SKM-1 (cell line): ENCODE data around the gene POLA1.

ENCODE experiments used
- DNase-seq: peaks from one replicate; lab custom pipeline; 2025; ENCODE audit not compliant: unreplicated experiment; lab: John Stamatoyannopoulos, UW

The POLA1 gene

DNA sequence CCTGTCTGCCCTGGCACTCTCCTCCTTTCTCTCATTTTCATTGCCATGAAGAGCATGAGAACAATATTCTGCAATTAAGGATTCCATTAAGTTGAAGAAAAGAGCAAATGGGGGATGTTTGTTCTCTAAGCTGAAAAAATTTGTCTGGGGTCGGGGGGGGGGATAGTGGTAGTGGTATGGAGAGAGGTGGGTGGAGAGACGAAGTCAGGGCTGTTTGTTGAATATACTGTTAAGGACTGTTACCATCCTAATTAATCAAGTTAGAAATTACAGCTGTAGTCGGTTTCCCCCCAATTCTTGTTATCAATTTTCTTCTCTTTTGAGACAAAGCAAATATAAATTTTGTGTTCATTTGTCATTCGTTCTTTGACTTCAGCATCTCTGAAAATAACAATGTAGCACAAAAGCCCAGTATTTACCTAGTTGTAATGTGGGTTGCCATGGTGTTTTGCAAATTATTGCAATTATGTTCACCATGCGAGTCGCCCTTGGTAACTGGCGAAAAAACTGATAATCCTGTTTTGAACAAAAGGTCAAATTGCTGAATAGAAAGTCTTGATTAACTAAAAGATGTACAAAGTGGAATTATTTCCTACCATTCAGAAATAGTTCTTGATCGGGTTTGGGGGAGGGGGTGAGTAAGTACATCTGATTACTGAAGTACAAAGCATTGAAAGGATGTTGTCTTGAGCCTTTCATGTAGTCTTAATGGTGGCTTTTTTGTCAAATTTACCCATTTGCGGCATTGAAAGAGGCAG is 183.0 kb downstream of the POLA1 start:
- DNase-seq, result no peak

DNA sequence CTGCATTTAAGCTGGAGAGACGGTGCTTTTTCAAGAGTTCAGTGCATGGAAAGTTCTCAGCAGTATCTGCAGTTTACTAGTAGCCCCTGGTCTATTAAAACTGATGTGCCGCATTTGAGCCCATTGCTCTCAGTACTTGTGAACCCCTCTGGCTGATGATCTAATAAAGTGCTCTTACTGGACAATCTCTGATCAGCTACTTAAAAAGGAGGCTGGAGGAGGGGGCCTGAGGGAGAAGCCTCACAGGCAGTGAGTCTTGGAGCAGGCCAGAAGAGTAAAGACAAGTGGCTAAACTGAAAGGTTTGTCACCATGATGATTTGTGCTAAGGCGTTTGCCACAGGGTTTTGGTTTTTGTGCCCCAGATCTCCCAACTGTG is 183.6 kb downstream of the POLA1 start:
- DNase-seq, result no peak

DNA sequence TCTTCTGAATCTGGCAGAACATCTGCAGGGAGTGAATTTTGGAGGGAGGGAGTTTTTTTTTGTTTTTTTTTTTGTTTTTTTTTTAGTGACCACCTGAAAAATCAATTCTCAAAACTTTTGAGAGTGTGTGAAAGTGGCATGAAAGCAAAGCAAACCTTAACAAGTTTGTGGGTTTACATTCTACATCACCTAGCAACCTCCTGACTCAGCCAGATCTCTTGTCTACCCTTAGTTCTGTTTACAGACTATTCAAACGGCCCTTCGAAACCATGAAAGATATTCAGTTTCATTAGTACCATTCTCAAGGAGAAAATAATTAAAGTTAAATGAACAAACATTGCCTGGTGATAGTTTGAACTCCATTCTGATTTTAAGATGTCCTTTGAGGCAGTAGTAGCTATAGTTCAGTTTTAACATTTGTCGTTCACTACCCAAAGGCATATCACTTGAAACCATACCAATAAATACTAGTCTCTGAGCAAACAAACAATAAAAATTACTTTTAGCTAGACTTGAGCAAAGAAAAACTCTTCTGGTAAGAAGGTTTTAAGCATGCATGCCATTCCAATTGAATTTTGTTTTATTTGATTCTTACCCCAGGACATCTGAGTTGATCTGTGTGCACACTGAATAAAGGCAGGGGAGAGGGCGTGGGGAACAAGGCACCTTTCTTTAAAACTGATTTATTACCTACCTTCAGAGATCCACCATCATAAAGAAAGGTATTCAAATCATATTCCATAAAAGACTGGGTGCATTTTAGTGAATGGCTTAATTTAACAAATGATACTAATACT is 184.3 kb downstream of the POLA1 start:
- no peak for DNase-seq

DNA sequence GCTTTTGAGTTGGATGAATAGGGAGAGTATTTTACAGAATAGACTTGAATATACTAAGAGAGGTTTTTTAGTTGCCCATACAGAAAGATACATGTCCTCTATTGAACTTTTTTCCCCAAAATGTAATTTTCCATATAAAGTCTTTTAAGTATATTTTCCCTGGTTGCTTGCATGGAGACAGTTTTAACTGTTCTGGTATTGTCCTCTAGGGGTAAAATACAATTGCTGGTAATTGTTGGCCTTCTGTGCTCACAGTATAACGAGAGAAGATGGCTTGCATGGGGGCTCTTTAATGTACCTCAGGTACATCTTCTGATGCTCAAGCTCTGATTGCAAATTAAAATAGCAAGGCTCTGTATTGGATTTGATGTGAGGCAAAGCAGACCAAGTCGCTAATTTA is 186.0 kb downstream of the POLA1 start:
- no peak for DNase-seq

DNA sequence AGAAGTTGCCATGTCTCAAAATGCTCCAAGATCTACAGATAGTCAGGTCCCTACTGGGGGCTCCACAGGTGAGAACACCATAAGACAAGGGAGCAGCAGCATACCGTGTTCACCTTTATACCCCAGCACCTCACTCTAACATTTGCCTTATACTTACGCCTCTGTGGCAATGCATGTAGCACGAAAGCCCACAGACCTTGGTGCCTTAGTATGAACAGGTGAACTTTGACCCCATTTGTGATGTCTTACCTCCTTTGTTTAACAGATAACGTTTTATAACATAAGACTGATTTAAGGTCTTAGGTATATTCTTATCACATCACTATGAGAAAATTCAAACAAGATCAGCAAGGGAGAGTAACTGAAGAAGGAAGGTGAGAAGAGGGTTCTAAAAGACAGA is 193.2 kb downstream of the POLA1 start:
- DNase-seq, result no peak

DNA sequence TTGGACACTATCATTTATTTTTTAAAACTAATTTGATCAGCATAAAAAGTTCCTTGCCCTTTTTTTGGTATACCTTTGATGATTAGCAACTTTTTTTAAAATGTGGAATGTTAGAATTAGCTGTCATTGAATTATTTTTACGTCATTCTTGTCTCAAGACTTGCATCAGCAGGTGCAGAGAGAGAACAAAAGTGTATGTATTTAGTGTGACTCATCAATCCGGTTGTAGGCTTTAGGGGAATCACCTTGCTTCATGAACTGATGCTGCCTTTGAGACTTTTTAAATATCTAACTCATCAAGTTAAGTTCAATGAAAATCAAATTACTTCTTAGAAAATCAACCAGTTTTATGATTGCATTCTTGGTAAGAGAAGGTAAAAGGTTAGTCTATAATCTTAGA is 197.0 kb downstream of the POLA1 start:
- no peak for DNase-seq

DNA sequence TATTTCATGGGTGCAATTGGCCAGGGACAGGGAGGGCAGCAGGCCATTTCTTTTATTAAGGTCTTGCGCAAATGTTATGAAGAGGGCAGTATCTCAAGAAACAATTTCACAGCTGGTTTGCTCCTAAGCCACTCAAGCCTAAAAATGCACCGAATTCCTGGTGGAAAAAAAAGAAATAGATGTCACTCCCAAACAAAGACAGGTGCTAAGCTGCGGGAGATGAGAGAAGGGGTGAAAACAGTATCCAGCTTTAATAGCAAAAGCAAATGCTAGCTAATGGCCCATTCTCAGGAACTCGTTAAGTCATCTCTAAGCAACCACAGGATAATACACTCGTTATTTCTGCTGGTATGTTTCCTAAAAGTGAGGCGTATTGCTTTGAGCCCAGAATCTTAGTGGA is 205.7 kb downstream of the POLA1 start:
- DNase-seq, result no peak

DNA sequence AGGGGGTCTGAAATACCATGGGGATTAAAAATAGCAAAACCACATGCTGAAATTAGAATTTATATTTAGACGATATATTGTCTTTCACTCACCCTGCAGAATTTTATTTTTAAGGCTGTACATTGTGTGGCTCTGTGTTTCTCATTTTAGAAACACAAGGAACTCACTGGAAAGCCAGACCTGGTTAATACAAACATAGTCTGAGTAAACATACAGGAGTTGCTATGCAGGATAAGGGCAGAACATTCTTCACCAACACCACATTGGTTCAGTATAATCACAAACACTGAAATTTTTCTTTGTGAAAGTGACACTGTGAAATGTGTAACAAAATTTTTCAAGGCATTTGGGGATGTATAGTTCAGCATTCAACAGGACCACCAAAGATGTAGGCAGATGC is 206.5 kb downstream of the POLA1 start:
- no peak for DNase-seq

DNA sequence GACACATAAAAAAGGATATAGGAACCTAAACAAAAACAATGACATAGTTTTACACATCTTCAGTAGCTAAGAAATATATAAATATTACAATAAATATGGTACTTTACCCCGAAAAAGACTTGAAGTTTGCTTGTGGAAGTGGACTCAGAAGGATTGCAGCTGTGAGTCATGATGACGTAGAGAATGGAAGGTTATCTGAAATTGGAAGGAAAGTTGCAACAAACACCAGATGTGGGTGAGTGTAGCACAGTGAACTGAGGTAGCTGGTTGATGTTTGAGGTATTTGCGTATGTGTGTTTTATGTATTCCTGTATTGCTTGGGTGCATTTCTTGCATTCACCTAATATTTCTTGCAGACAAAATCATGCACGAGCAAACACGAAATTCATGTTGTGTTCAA is 209.1 kb downstream of the POLA1 start:
- DNase-seq, result no peak

DNA sequence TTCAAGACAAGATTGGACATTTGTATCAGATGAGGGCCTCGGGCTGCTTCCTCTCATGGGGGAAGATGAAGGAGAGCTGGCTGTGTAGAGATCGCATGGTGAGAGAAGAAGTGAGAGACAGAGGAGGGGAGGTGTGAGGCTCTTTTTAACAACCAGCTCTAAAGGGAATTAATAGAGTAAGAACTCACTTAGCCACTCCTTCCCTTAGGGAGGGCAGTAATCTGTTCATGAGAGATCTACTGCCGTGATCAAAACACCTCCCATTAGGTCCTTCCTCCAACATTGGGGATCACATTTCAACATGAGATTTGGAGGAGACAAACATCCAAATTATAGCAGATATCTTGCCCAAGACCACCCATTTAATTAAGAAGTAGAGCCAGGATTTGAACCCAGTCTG is 225.0 kb downstream of the POLA1 start:
- DNase-seq, result no peak

DNA sequence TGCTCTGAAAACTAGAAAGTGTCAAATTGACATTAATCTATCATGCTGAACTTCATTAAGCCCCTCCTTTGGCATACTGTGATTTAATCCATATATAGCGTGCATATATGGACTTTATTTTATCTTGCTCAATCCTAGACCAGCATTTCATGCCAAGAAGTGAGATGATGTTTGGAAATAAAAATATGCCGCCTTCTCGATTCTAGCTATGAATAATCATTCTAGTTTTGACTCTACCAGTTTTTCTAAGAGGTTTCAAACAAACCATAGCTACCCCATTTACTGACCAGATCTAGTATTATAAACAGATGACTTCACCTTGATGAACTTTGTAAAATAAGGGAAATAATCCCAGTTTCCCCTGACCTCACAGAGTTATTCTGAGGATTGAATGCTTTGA is 227.1 kb downstream of the POLA1 start:
- no peak for DNase-seq

DNA sequence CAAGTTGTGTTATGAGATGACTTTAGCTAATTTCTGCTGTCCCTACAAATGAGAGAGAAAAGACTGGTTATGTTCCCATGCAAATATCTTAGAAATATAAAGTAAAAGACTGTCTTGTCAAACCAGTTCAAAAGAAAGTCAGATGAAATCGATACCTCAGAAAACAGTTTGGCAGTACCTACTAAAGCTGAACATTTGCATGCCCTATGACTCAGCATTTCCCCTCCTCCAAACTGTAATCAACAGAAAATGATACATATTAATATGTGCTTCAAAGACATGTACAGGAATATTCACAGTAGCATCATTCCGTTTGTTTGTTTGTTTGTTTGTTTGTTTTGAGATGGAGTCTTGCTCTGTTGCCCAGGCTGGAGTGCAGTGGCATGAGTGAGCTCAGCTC is 231.7 kb downstream of the POLA1 start:
- DNase-seq, result no peak

DNA sequence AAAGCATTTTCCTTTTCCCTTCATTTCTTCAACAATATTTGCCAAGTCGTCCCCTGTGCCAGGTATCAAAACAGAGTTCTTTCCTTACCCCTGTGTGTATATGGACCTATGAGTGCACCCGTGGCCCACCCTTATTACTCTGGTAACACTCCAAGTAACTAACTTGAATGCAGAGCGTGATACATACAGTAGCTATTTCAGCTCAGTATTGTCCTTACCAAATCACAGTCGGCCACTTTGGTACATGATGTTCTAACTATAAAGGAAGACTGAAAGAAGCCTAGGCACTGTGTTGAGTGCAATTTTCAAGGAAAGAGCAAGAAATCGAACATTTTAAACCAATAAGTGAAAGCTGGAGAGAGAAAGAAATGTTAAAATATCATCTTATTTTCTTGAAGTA is 233.7 kb downstream of the POLA1 start:
- no peak for DNase-seq

DNA sequence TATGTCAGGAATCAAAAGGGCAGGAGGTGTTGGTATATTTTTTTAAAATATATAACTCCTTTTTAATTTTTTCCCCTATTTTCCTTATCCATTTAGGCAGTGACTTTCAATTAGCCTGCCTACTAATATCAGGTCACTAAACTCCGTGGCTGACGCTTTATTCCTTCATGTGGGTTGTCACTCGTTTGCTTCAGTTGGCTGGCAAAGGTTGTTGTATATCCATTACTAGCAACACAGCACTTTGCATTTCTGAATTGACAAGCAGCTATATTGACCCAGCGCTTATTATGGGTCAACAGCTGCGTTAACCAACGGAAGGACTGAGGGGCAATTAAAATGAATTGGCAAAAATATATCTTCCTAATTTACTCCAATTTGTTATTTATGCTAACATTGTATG is 234.4 kb downstream of the POLA1 start:
- DNase-seq, result no peak

DNA sequence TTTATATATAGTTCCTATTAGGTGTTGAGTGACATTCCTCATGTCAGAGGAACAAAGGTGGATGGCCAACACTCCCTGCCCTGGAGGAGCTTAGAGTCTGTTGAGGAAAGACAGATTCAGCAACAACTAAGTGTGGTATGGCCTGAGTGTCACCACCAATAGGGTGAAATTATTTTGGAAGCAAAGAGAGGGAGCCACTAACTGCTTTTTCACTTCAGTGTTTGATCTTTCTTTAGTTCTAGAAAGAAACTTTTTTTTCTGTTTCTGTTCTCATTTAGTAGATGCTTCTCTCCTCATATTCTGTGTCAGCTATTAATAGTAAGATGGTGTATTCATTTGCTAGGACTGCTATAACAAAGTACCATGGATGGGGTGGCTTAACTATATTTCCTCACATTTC is 240.6 kb downstream of the POLA1 start:
- no peak for DNase-seq

DNA sequence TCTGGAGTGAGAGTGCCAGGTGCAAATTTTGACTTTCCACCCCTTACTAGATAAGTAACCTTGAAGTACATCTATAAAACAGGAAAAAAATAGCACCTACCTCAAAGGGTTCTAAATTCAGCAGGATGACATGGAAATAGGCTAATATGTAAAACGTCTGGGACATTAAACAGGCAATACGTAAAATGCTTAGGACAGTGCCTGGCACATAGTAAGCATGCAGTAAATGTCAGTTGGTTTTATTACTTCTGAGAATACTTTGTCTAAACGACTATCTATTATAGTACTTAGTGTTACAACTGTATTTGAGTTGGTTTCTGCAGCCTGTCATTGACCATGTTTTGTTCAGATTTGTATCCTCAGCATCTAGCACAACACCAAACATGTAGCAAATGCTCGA is 251.3 kb downstream of the POLA1 start:
- DNase-seq, result no peak

DNA sequence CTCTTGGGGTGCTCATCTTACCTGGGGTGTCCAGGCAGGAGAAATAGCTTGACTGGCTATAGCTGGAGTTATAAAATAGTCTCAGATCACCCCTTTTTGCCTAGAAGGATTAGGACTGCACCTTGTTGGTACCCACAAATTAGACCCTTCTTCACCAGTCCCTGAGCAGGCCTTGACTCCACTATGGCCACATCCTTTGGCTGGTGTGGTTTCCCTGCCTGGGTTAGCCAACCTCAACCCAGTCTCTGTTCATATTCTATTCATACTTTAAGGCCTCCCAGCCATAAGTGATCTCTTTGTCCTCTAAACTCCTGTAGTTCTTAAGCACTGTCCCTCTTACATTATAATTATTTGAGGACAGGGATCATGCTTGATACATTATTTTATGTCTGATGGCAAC is 252.7 kb downstream of the POLA1 start:
- DNase-seq, result no peak

DNA sequence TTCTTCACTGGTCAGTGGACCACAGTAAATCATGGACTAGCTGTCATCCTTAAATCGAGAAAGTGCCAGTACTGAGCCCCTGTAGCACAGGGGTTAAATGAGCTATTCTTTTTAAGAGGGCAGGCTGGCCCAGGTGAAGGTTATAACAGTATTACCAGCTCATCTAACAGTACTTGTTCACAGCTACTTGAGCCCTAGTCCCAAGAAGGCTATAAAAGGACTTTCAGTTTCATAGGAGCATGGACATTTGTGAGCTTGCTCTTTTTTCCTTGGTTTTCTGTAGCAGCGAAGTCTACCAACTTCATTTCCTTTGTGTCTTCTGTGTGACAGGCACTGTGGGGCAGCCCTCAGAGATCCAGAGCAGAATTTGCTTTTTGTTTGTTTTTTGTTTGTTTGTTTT is 261.0 kb downstream of the POLA1 start:
- no peak for DNase-seq

DNA sequence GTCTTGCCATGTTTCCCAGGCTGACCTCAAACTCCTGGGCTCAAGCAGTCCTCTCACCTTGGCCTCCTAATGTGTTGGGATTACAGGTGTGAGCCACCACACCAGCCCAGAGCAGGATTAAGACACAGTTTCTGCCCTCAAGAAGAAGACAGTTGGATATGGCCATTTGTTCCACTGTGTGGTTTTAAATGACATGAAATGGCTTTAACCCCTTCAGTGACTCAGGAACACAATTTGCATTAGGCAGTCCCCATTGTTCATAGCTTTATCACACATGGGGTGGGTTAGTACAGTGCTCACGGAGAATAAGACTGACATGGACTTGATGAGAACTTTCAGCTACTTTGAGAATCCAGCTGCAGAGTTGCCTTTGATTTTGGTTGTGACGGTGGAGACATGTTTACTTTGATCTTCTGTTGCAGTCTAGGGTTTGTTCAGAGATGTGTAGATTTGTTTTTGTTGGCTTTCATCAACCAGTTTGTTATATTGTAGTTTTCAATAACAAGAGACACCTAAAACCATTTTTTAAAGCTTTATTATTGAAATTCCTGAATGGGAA is 261.7 kb downstream of the POLA1 start:
- no peak for DNase-seq

DNA sequence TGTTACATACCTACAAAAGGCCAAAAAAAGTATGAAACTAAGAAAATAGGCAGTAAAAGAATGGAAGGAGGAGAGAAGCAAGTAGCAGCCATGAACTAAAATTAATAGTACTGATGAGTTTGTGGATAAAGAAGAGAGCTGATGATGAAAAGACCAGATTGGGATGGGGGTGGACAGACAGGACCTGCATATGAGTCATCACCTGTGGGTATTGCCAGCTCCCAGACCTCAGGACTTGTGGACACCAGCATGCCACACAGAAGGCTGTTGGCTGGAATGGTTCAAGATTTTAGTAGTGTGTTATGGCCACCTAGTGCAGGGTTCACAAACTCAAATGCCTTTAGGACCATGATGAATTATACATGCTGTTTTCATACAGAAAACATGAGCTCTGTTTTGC is 263.1 kb downstream of the POLA1 start:
- DNase-seq, result no peak

DNA sequence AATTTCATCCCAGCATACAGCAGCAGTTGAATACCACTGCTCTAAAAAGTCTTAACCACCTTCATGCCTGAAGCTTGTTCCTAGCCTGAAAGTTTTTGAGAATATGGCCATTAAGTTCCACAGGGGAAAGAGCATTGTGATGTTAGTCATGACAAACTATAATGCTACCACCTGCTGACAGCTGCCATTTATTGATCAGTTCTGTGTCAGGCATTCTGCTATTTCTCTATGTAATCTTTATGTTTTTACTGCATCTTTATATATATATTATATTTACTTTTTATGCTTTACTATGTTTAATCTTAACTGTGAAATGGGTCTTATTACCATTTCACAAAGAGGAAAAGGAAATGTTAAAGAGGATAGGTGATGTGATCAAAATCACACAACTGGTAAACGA is 268.1 kb downstream of the POLA1 start:
- DNase-seq, result no peak

DNA sequence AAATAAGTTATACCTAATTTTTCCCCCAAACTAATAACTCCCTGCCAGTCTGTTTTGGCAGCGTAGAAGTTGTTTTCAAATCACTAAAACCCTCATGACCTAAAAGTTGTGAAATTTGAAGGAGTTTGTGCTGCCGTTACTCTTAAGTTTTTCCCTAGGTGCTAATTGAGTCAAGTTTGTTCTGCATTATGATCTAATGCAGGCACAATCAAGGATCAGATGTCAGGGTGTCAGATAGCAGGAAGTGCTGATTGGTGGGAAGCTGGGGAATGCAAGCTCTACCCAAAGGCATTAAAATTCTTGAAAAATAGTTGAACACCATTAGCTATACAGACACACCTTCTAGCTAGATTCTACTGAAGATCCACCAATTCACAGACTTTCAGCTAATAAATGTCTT is 270.1 kb downstream of the POLA1 start:
- no peak for DNase-seq
